K562 (cell line): ENCODE data around the gene MBOAT2. TPM values are rescaled to one million over a fixed set of nuclear protein-coding genes. Genes with fewer than 3 reads are reported as not detected.

Source experiments
- ATAC-seq: fragments of 200-7000 bp; cut with Tn5 transposase; 3 replicates; pipeline ENCODE4 v1.9.1; 2020; ENCODE audit warnings: moderate library complexity
- BruUV-seq: library from RNA; stranded (reverse); fragments of 400-500 nt; replicated peaks from 2 replicates; lab custom pipeline; 2021; lab: Mats Ljungman, UMichigan
- CTCF ChIA-PET: fragments of 300-600 bp; formaldehyde crosslinking; extraction: SDS; loops from one replicate; lab custom pipeline; 2021; ENCODE audit warnings: low intra/inter-chr PET ratio; lab: Yijun Ruan, JAX
- POLR2A ChIA-PET: fragments of 300-600, 350-650 bp; sonication (Branson Sonifier 250); formaldehyde crosslinking; extraction: SDS; loops from one replicate; lab custom pipeline; 2021; ENCODE audit warnings: antibody characterized with exemption, inconsistent platforms; lab: Yijun Ruan, JAX
- DNase-seq, 4 experiments: peaks; one replicate each; pipeline versions ENCODE4 v3.0.0 to v3.0.0-alpha.2; 2011 to 2018; ENCODE audit warnings: low spot score in 3 of 4, mixed read lengths in 3 of 4; ENCODE audit errors: extremely low read depth in 1 of 4
- FAIRE-seq: peaks from 2 replicates; lab custom pipeline; 2011; peaks lifted over from hg19 to GRCh38; lab: Jason Lieb, UNC
- H2AFZ ChIP-seq: 2 replicates; pipeline ENCODE4 v1.6.0; 2011; ENCODE audit warnings: low read depth, low read length, control low read depth, inconsistent platforms
- H3K27ac ChIP-seq: fragments of 200-600 bp; 3 replicates; pipeline ENCODE4 v1.8.0; 2011; ENCODE audit warnings: low read depth, mild to moderate bottlenecking, control low read depth, inconsistent platforms, low read length, moderate library complexity, mixed read lengths; ENCODE audit errors: extremely low read depth
- H3K27me3 ChIP-seq, 2 experiments: fragments of 300-600 bp in 1 of 2; 2 replicates in 1 of 2; 3 replicates in 1 of 2; pipeline versions ENCODE4 v1.6.0 to v1.8.0; 2011; ENCODE audit warnings: inconsistent platforms in 2 of 2, low read length in 2 of 2, mild to moderate bottlenecking in 1 of 2, mixed read lengths in 1 of 2, moderate library complexity in 1 of 2; ENCODE audit not compliant: control insufficient read depth in 2 of 2, insufficient read depth in 2 of 2
- H3K36me3 ChIP-seq: fragments of 300-600 bp; 3 replicates; pipeline ENCODE4 v1.8.0; 2011; ENCODE audit warnings: mild to moderate bottlenecking, low read length, inconsistent platforms; ENCODE audit not compliant: control insufficient read depth, insufficient read depth
- H3K4me1 ChIP-seq, 2 experiments: fragments of 200-600 bp in 1 of 2; replicated peaks in 1 of 2; 2 replicates in 1 of 2; 3 replicates in 1 of 2; pipeline versions ENCODE4 v1.5.1 to v1.8.0; 2011; ENCODE audit warnings: inconsistent platforms in 2 of 2, low read length in 2 of 2, mild to moderate bottlenecking in 1 of 2, mixed read lengths in 1 of 2, moderate library complexity in 1 of 2; ENCODE audit not compliant: control insufficient read depth in 2 of 2, insufficient read depth in 2 of 2
- H3K4me2 ChIP-seq: 2 replicates; pipeline ENCODE4 v1.6.1; 2011; ENCODE audit warnings: low read length, control low read depth, inconsistent platforms, mixed read lengths; ENCODE audit not compliant: insufficient read depth
- H3K4me3 ChIP-seq: fragments of 200-600 bp; sonication (generic), shearing (Covaris generic); 2 replicates; pipeline ENCODE4 v1.5.1; 2016; ENCODE audit warnings: control low read depth, inconsistent platforms
- H3K79me2 ChIP-seq: fragments of 200-600 bp; 3 replicates; pipeline ENCODE4 v1.8.0; 2011; ENCODE audit warnings: low read length, inconsistent platforms; ENCODE audit not compliant: control insufficient read depth, insufficient read depth
- H3K9ac ChIP-seq, 2 experiments: 2 replicates each; pipeline versions ENCODE4 v1.6.0 to v1.6.1; 2011; ENCODE audit warnings: low read depth in 2 of 2, low read length in 2 of 2, control low read depth in 1 of 2, inconsistent platforms in 1 of 2, mild to moderate bottlenecking in 1 of 2, mixed read lengths in 1 of 2; ENCODE audit not compliant: insufficient read depth in 1 of 2
- H3K9me1 ChIP-seq: one replicate; pipeline ENCODE4 v1.6.0; 2011; ENCODE audit warnings: inconsistent platforms, mild to moderate bottlenecking, low read length, moderate library complexity; ENCODE audit not compliant: control insufficient read depth, insufficient read depth
- H3K9me3 ChIP-seq: replicated peaks from 2 replicates; pipeline ENCODE4 v1.5.1; 2011; ENCODE audit warnings: low read depth, low read length, inconsistent platforms; ENCODE audit not compliant: control insufficient read depth, insufficient read depth
- H4K20me1 ChIP-seq: replicated peaks from 2 replicates; pipeline ENCODE4 v1.6.1; 2011; ENCODE audit warnings: low read length, inconsistent platforms, mixed read lengths; ENCODE audit not compliant: control insufficient read depth, insufficient read depth
- ADNP ChIP-seq: fragments of 200-800 bp; sonication (Bioruptor generic); IDR thresholded peaks from 2 replicates; pipeline ENCODE4 v1.6.1; 2016; ENCODE audit warnings: missing genetic modification characterization, missing compliant biosample characterization
- EP400 ChIP-seq: fragments of 450-650 bp; IDR thresholded peaks from 2 replicates; pipeline ENCODE4 v1.6.1; 2017; ENCODE audit warnings: antibody characterized with exemption, mild to moderate bottlenecking, moderate library complexity
- GABPB1 ChIP-seq: sonication (generic); formaldehyde crosslinking; IDR thresholded peaks from 2 replicates; pipeline ENCODE4 v1.8.0; 2022; ENCODE audit warnings: mild to moderate bottlenecking, missing genetic modification reagents
- HDAC2 ChIP-seq: fragments of 450-650 bp; IDR thresholded peaks from 2 replicates; pipeline ENCODE4 v1.6.1; 2016; ENCODE audit warnings: mild to moderate bottlenecking
- HDAC6 ChIP-seq: IDR thresholded peaks from 2 replicates; pipeline ENCODE4 v1.6.1; 2012; ENCODE audit warnings: low read depth, mild to moderate bottlenecking, control low read depth, inconsistent platforms, low read length, moderate library complexity
- KAT7 ChIP-seq: sonication (generic); formaldehyde crosslinking; IDR thresholded peaks from 2 replicates; pipeline ENCODE4 v1.8.0; 2022; ENCODE audit warnings: missing genetic modification reagents, mild to moderate bottlenecking, borderline replicate concordance
- MTA3 ChIP-seq: fragments of 450-650 bp; formaldehyde crosslinking; IDR thresholded peaks from 2 replicates; pipeline ENCODE4 v1.6.1; 2017; ENCODE audit warnings: mild to moderate bottlenecking, borderline replicate concordance
- NBN ChIP-seq: fragments of 450-650 bp; IDR thresholded peaks from 2 replicates; pipeline ENCODE4 v1.6.1; 2016; ENCODE audit warnings: low read depth, mild to moderate bottlenecking
- NR4A1 ChIP-seq, 2 experiments: fragments of 250-450 bp in 1 of 2; fragments of 450-650 bp in 1 of 2; sonication (Bioruptor Pico) in 1 of 2; IDR thresholded peaks; 2 replicates each; pipeline versions ENCODE4 v1.4.0 to v1.6.1; 2016 to 2020; ENCODE audit warnings: mild to moderate bottlenecking in 2 of 2, missing compliant biosample characterization in 1 of 2, missing genetic modification characterization in 1 of 2, moderate library complexity in 1 of 2
- NRF1 ChIP-seq, 2 experiments: fragments of 450-650 bp; IDR thresholded peaks in 1 of 2; conservative IDR thresholded peaks in 1 of 2; 2 replicates each; pipeline ENCODE4 v1.6.1; 2014; ENCODE audit warnings: mild to moderate bottlenecking in 2 of 2
- PPARD ChIP-seq: fragments of 250-450 bp; sonication (Bioruptor Pico); IDR thresholded peaks from 2 replicates; pipeline ENCODE4 v1.8.0; 2022; ENCODE audit warnings: inconsistent platforms, mild to moderate bottlenecking, moderate library complexity
- RBBP5 ChIP-seq: fragments of 200-600 bp; sonication (generic); IDR thresholded peaks from 2 replicates; pipeline ENCODE4 v1.6.1; 2012; ENCODE audit warnings: borderline replicate concordance, mild to moderate bottlenecking, low read length, control low read depth, inconsistent platforms; ENCODE audit not compliant: insufficient read depth, poor library complexity, severe bottlenecking
- RBFOX2 ChIP-seq: fragments of 200-400 bp; formaldehyde crosslinking; IDR thresholded peaks from 2 replicates; pipeline ENCODE4 v1.6.1; 2017; ENCODE audit warnings: low read depth, mild to moderate bottlenecking, low read length, moderate library complexity
- RUNX1 ChIP-seq: sonication (generic); IDR thresholded peaks from 2 replicates; pipeline ENCODE4 v1.6.1; 2016; ENCODE audit warnings: antibody characterized with exemption, low read depth
- SMARCA4 ChIP-seq: fragments of 450-650 bp; IDR thresholded peaks from 2 replicates; pipeline ENCODE4 v1.6.1; 2016
- THAP12 ChIP-seq: fragments of 250-450 bp; sonication (Bioruptor Pico); IDR thresholded peaks from 2 replicates; pipeline ENCODE4 v1.9.0; 2021; ENCODE audit warnings: mild to moderate bottlenecking, inconsistent platforms
- ZBTB7A ChIP-seq: IDR thresholded peaks from 2 replicates; pipeline ENCODE4 v1.6.1; 2011; ENCODE audit warnings: low read depth, mild to moderate bottlenecking, low read length, moderate library complexity, borderline replicate concordance; ENCODE audit not compliant: control insufficient read depth
- ZC3H4 ChIP-seq: sonication (generic); formaldehyde crosslinking; IDR thresholded peaks from 2 replicates; pipeline ENCODE4 v1.9.0; 2021; ENCODE audit warnings: missing genetic modification reagents, borderline replicate concordance
- WGBS: fragments of 100-300 bp; shearing (Covaris generic); methylation state at CpG from one replicate; pipeline ENCODE4 v1.1.6; 2016; ENCODE audit warnings: low coverage, mixed read lengths; ENCODE audit not compliant: insufficient coverage; ENCODE audit errors: missing lambda C conversion rate; 5-methylcytosine and 5-hydroxymethylcytosine counted together
- in situ Hi-C: fragments of 300-500 bp; cut with MboI; formaldehyde crosslinking; loops from 4 replicates; pipeline ENCODE4 v1.15.0; 2018; ENCODE audit warnings: inconsistent platforms, mixed read lengths
- intact Hi-C: fragments of 100-400 bp; cut with micrococcal nuclease; formaldehyde crosslinking; loops from 2 replicates; pipeline ENCODE4 v1.14.2; 2022
- polyA plus RNA-seq, 8 experiments: library from polyadenylated mRNA; depleted of rRNA in 4 of 8; stranded (reverse) in 5 of 8; unstranded in 3 of 8; fragments of >200 nt; fragmentation: Nextera tagmentation in 2 of 8; fragmentation: Illumina TruSeq in 1 of 8; extraction: Ambion mirVana in 2 of 8; extraction: Trizol in 1 of 8; gene quantifications; 2 replicates each; pipeline versions ENCODE4 v1.2.1 to v1.2.3, GENCODE V29; 2011 to 2014; ENCODE audit warnings: inconsistent platforms in 1 of 8, missing spikeins in 1 of 8
- total RNA-seq, 7 experiments: library from RNA; depleted of rRNA in 6 of 7; stranded (reverse); fragments of >200 nt in 6 of 7; fragmentation: Illumina TruSeq in 2 of 7; extraction: Trizol in 2 of 7; gene quantifications; 2 replicates each; pipeline versions ENCODE4 v1.2.1 to v1.2.3, GENCODE V29; 2011 to 2021; ENCODE audit warnings: low replicate concordance in 1 of 7

MBOAT2 gene
- total and polyA plus RNA-seq, 9 of the 15 experiments (the other 6 are each of a cell fraction or from before 2014, with no cell fraction given) = 8.4 to 122 (median 27.6) TPM

- H3K4me2 ChIP-seq = peak overlapping the region; percentile 79
- no peaks in the 10 kb centered on the region for H3K27me3 ChIP-seq
- peak; percentile 22 for ATAC-seq
- H3K36me3 ChIP-seq = no peaks in the 10 kb centered on the region; the same call in 2 of the 3 replicates
- 2% methylated on average over 25 of the region's 44 CpGs for WGBS
- no TSS peak for BruUV-seq
- H4K20me1 ChIP-seq = no peaks in the 10 kb centered on the region
- H3K27ac ChIP-seq = peak overlapping the region; percentile 54
- peak overlapping the region; percentile 68 for H3K4me3 ChIP-seq
- peak overlapping the region; percentile 65 to 91 for H3K9ac ChIP-seq
- peaks cover 69% of the 10 kb centered on the region for H3K79me2 ChIP-seq
- peaks cover 23 to 34% of the 10 kb centered on the region in 2 experiments for H3K4me1 ChIP-seq
- peak in 1 of 4 experiments; percentile 59 for DNase-seq
- in situ Hi-C loops (no loop called here), intact Hi-C loops (loop anchor here (5.0 kb wide), 1 partner anchor 100 kb away; no protein-coding TSS in a partner anchor)
- ChIA-PET CTCF (no interaction called here), POLR2A (interaction anchor here (1.0 to 3.0 kb wide), 3 partner anchors 11 to 321 kb away, joined by 3 to 9 read pairs (median 5); partner anchors contain the start of gene ID2)
- peaks cover 5% of the 10 kb centered on the region; the same call in 1 of the 2 replicates for H3K9me3 ChIP-seq
- no peaks in the 10 kb centered on the region for H3K9me1 ChIP-seq
- FAIRE-seq = peak; percentile 15
- H2AFZ ChIP-seq = peak overlapping the region; percentile 65
- TF ChIP-seq ZC3H4 (CRISPR knock-in tag) (peak; percentile 73; the same call in 1 of the 2 replicates), ADNP (tag) (no peak), NRF1 (conservative IDR thresholded peaks at IDR 0.05 in 1 of 2, IDR thresholded peaks at IDR 0.05 in 1 of 2) (peak; percentile 29 to 46; a peak in 3 of 4 replicates), SMARCA4 (peak; percentile 36; the same call in 1 of the 2 replicates), ZBTB7A (peak; percentile 51; the same call in 1 of the 2 replicates), NBN (no peak), NR4A1 (CRISPR knock-in tag; IDR thresholded peaks at IDR 0.05) (0 out of 2 replicates have a peak, but pooled peaks have one; percentile 50), NR4A1 (tag; IDR thresholded peaks at IDR 0.05) (no peak), MTA3 (peak; percentile 15; the same call in 1 of the 2 replicates), KAT7 (CRISPR knock-in tag) (0 out of 2 replicates have a peak, but pooled peaks have one; percentile 23), PPARD (CRISPR knock-in tag) (no peak), HDAC6 (0 out of 2 replicates have a peak, but pooled peaks have one; percentile 12), RUNX1 (no peak), HDAC2 (peak; percentile 27; the same call in 1 of the 2 replicates), RBFOX2 (peak; percentile 57), EP400 (peak; percentile 25; the same call in 1 of the 2 replicates), RBBP5 (peak; percentile 81), GABPB1 (CRISPR knock-in tag) (0 out of 2 replicates have a peak, but pooled peaks have one; percentile 31), THAP12 (CRISPR knock-in tag) (no peak)
These were observed 683 bp downstream of the MBOAT2 start for GRCh38 chr2:9002637-9003365.
